ENCODE measurements around the gene ACVRL1.

GRCh38 chr12:51868821-51869495 is 38.3 kb upstream of the ACVRL1 start:
- no peak for TF ChIP-seq CTCF (conservative IDR thresholded peaks at IDR 0.05 in 1 of 2, IDR thresholded peaks at IDR 0.05 in 1 of 2; ENCODE audit: low read depth in 1 of 2, low read length in 2 of 2)
- TF ChIP-seq EZH2 (IDR thresholded peaks at IDR 0.05; ENCODE audit: low read length, missing control alignments): no peak

Measured in fibroblast of lung (primary cell).